H1 (cell line): ENCODE measurements around the gene ACACB. TPM values are rescaled to one million over a fixed set of nuclear protein-coding genes. Genes with fewer than 3 reads are reported as not detected.

ENCODE experiments used
- CTCF ChIA-PET: fragments of 300-600 bp; sonication (Branson Sonifier 250); formaldehyde crosslinking; loops from one replicate; lab custom pipeline; 2021; ENCODE audit not compliant: partially characterized antibody; lab: Charles Lee
- POLR2A ChIA-PET: fragments of 300-600 bp; sonication (Branson Sonifier 250); formaldehyde crosslinking; loops from one replicate; lab custom pipeline; 2021; ENCODE audit warnings: inconsistent platforms; ENCODE audit not compliant: partially characterized antibody; lab: Charles Lee
- DNase-seq, 2 experiments: peaks; one replicate each; pipeline versions ENCODE4 v3.0.0 to v3.0.0-alpha.2; 2010 to 2022; ENCODE audit warnings: low spot score in 2 of 2, low read depth in 1 of 2, mixed read lengths in 1 of 2
- FAIRE-seq: peaks from 2 replicates; lab custom pipeline; 2011; peaks lifted over from hg19 to GRCh38; lab: Jason Lieb, UNC
- H2AFZ ChIP-seq: 2 replicates; pipeline ENCODE4 v1.8.1; 2012; ENCODE audit warnings: low read length, inconsistent platforms
- H2AK5ac ChIP-seq: 2 replicates; pipeline ENCODE4 v1.6.1; 2013; ENCODE audit warnings: low read depth, low read length
- H2BK120ac ChIP-seq: replicated peaks from 2 replicates; pipeline ENCODE3; 2013; ENCODE audit warnings: low read depth, low read length, inconsistent platforms
- H2BK12ac ChIP-seq: 2 replicates; pipeline ENCODE4 v1.6.1; 2013; ENCODE audit warnings: low read depth, low read length
- H2BK15ac ChIP-seq: 2 replicates; pipeline ENCODE4 v1.6.1; 2013; ENCODE audit warnings: low read length
- H2BK20ac ChIP-seq: 2 replicates; pipeline ENCODE4 v1.6.1; 2013; ENCODE audit warnings: low read length
- H2BK5ac ChIP-seq: 2 replicates; pipeline ENCODE4 v1.6.1; 2013; ENCODE audit warnings: low read depth, low read length
- H3K14ac ChIP-seq: 2 replicates; pipeline ENCODE4 v1.6.1; 2013; ENCODE audit warnings: inconsistent platforms; ENCODE audit not compliant: insufficient read length
- H3K18ac ChIP-seq: 2 replicates; pipeline ENCODE4 v1.6.1; 2013; ENCODE audit warnings: low read length; ENCODE audit errors: extremely low read depth
- H3K23ac ChIP-seq: 2 replicates; pipeline ENCODE4 v1.6.1; 2013; ENCODE audit warnings: inconsistent platforms; ENCODE audit not compliant: insufficient read length
- H3K23me2 ChIP-seq: 2 replicates; pipeline ENCODE4 v1.6.1; 2013; ENCODE audit warnings: low read depth, low read length
- H3K27ac ChIP-seq: 2 replicates; pipeline ENCODE4 v1.6.1; 2011; ENCODE audit warnings: low read depth, low read length, inconsistent platforms
- H3K27me3 ChIP-seq, 4 experiments: replicated peaks in 1 of 4; 1 replicate in 1 of 4; 2 replicates in 3 of 4; pipeline versions ENCODE4 v1.6.1 to v1.8.1; 2011 to 2013; ENCODE audit warnings: low read length in 3 of 4, mild to moderate bottlenecking in 3 of 4, inconsistent platforms in 2 of 4, mixed read lengths in 2 of 4, moderate library complexity in 1 of 4; ENCODE audit not compliant: control insufficient read depth in 3 of 4, insufficient read depth in 3 of 4; ENCODE audit errors: extremely low read depth in 1 of 4
- H3K36me3 ChIP-seq, 4 experiments: 2 replicates each; pipeline versions ENCODE4 v1.6.1 to v1.8.1; 2011 to 2013; ENCODE audit warnings: mild to moderate bottlenecking in 4 of 4, low read length in 3 of 4, moderate library complexity in 2 of 4, control low read depth in 1 of 4, inconsistent platforms in 1 of 4; ENCODE audit not compliant: insufficient read depth in 4 of 4, control insufficient read depth in 2 of 4
- H3K4ac ChIP-seq: replicated peaks from 2 replicates; pipeline ENCODE3; 2013; ENCODE audit warnings: low read length, low read depth, mixed read lengths, inconsistent platforms; ENCODE audit not compliant: insufficient read length
- H3K4me1 ChIP-seq, 4 experiments: replicated peaks in 1 of 4; 1 replicate in 1 of 4; 2 replicates in 3 of 4; pipeline versions ENCODE4 v1.6.1 to v1.8.1; 2011 to 2013; ENCODE audit warnings: low read length in 3 of 4, inconsistent platforms in 2 of 4, mixed read lengths in 1 of 4; ENCODE audit not compliant: insufficient read depth in 4 of 4, control insufficient read depth in 3 of 4
- H3K4me2 ChIP-seq, 2 experiments: 2 replicates each; pipeline versions ENCODE4 v1.6.1 to v1.8.1; 2011 to 2013; ENCODE audit warnings: low read depth in 2 of 2, low read length in 2 of 2, control low read depth in 1 of 2, inconsistent platforms in 1 of 2, mild to moderate bottlenecking in 1 of 2; ENCODE audit not compliant: insufficient read depth in 1 of 2
- H3K4me3 ChIP-seq, 4 experiments: fragments of 200-600, 300-600 bp in 1 of 4; sonication (generic), shearing (Covaris generic), sonication (Bioruptor Twin) in 1 of 4; 2 replicates each; pipeline versions ENCODE4 v1.5.1 to v1.8.1; 2011 to 2016; ENCODE audit warnings: low read length in 4 of 4, low read depth in 3 of 4, control low read depth in 2 of 4, inconsistent platforms in 2 of 4, mild to moderate bottlenecking in 2 of 4, mixed read lengths in 1 of 4, moderate library complexity in 1 of 4; ENCODE audit not compliant: insufficient read depth in 2 of 4; ENCODE audit errors: extremely low read depth in 1 of 4
- H3K56ac ChIP-seq: replicated peaks from 2 replicates; pipeline ENCODE3; 2013; ENCODE audit warnings: low read depth, mild to moderate bottlenecking, mixed read lengths, low read length, inconsistent platforms; ENCODE audit not compliant: insufficient read length
- H3K79me1 ChIP-seq: 2 replicates; pipeline ENCODE4 v1.6.1; 2013; ENCODE audit warnings: low read depth, low read length, control low read depth
- H3K79me2 ChIP-seq, 2 experiments: 2 replicates each; pipeline versions ENCODE4 v1.6.1 to v1.8.1; 2012 to 2013; ENCODE audit warnings: low read length in 2 of 2, mild to moderate bottlenecking in 2 of 2, inconsistent platforms in 1 of 2; ENCODE audit not compliant: insufficient read depth in 2 of 2, control insufficient read depth in 1 of 2
- H3K9ac ChIP-seq, 4 experiments: replicated peaks in 1 of 4; 1 replicate in 1 of 4; 2 replicates in 3 of 4; pipeline versions ENCODE4 v1.6.1 to v1.8.1; 2011 to 2013; ENCODE audit warnings: low read depth in 3 of 4, low read length in 3 of 4, control low read depth in 2 of 4, mild to moderate bottlenecking in 2 of 4, moderate library complexity in 2 of 4, inconsistent platforms in 1 of 4; ENCODE audit errors: extremely low read depth in 1 of 4
- H3K9me3 ChIP-seq, 2 experiments: 2 replicates each; pipeline versions ENCODE4 v1.6.1 to v1.8.1; 2012 to 2013; ENCODE audit warnings: mild to moderate bottlenecking in 2 of 2, moderate library complexity in 2 of 2, control low read depth in 1 of 2, inconsistent platforms in 1 of 2, low read depth in 1 of 2, low read length in 1 of 2, mixed read lengths in 1 of 2; ENCODE audit not compliant: insufficient read depth in 2 of 2
- H4K20me1 ChIP-seq, 2 experiments: replicated peaks in 1 of 2; 2 replicates each; pipeline versions ENCODE3 to v1.8.1; 2011 to 2013; ENCODE audit warnings: inconsistent platforms in 2 of 2, low read length in 2 of 2, mild to moderate bottlenecking in 1 of 2; ENCODE audit not compliant: insufficient read depth in 2 of 2, control insufficient read depth in 1 of 2
- H4K5ac ChIP-seq: 2 replicates; pipeline ENCODE4 v1.6.1; 2013; ENCODE audit warnings: low read length, low read depth, mixed read lengths, inconsistent platforms; ENCODE audit not compliant: insufficient read length
- H4K8ac ChIP-seq: 2 replicates; pipeline ENCODE4 v1.8.0; 2013; ENCODE audit warnings: mild to moderate bottlenecking, moderate library complexity, low read length, inconsistent platforms; ENCODE audit not compliant: insufficient read depth; ENCODE audit errors: extremely low read depth
- H4K91ac ChIP-seq: replicated peaks from 2 replicates; pipeline ENCODE3; 2013; ENCODE audit warnings: low read length, mixed read lengths, inconsistent platforms; ENCODE audit not compliant: insufficient read length
- CREB1 ChIP-seq: IDR thresholded peaks from 2 replicates; pipeline ENCODE4 v1.6.1; 2012; ENCODE audit warnings: inconsistent platforms
- SRF ChIP-seq: IDR thresholded peaks from 2 replicates; pipeline ENCODE4 v1.6.1; 2011; ENCODE audit warnings: mild to moderate bottlenecking, low read depth, low read length, moderate library complexity
- WGBS, 2 experiments: shearing (Covaris generic) in 1 of 2; methylation state at CpG; one replicate each; pipeline versions ENCODE4 v1.1.6 to v1.1.7; 2013 to 2015; ENCODE audit warnings: low lambda C conversion rate in 2 of 2, mixed read lengths in 2 of 2, inconsistent platforms in 1 of 2, low coverage in 1 of 2, missing lambda C conversion rate in 1 of 2; ENCODE audit not compliant: insufficient replicate concordance in 2 of 2, insufficient coverage in 1 of 2, insufficient read length in 1 of 2; ENCODE audit errors: extremely low coverage in 1 of 2, missing lambda C conversion rate in 1 of 2; 5-methylcytosine and 5-hydroxymethylcytosine counted together
- polyA plus RNA-seq, 7 experiments: library from polyadenylated mRNA; depleted of rRNA in 3 of 7; stranded (reverse) in 5 of 7; unstranded in 2 of 7; fragments of >200 nt in 5 of 7; fragments of 200-250 nt in 2 of 7; gene quantifications; 1 replicate in 5 of 7; 2 replicates in 1 of 7; 4 replicates in 1 of 7; pipeline versions ENCODE4 v1.2.1 to v1.2.3, GENCODE V29; 2011 to 2013; ENCODE audit warnings: missing spikeins in 2 of 7, mixed read lengths in 2 of 7
- total RNA-seq: library from RNA; stranded (reverse); fragmentation: NEBNext Ultra II Directional; extraction: Animal tissue kit (Norgen Biotek cat#: 25700); gene quantifications from 2 replicates; pipeline ENCODE4 v1.2.1, GENCODE V29; 2021

ACACB gene
- total and polyA plus RNA-seq, 2 of the 8 experiments (the other 6 are each of a cell fraction or from before 2014, with no cell fraction given) = 5.8 to 15.3 TPM

- Histone ChIP-seq H3K4ac (no peak overlapping the region), H3K9me3 (no peaks in the 10 kb centered on the region), H3K36me3 (no peaks in the 10 kb centered on the region), H3K9ac (no peak overlapping the region), H3K23me2 (no peaks in the 10 kb centered on the region), H3K4me1 (peaks cover 4 to 13% (median 10%) of the 10 kb centered on the region in 4 experiments), H3K23ac (no peak overlapping the region), H2AFZ (no peak overlapping the region), H4K8ac (no peak overlapping the region; the same call in none of the 2 replicates), H2BK20ac (no peak overlapping the region), H3K79me2 (no peaks in the 10 kb centered on the region), H4K91ac (no peak overlapping the region), H3K18ac (no peak overlapping the region), H3K4me3 (peak overlapping the region in 1 of 4 experiments; percentile 33; a peak in 1 of 8 replicates), H2BK12ac (0 out of 2 replicates have a peak overlapping the region, but pooled peaks have one; percentile 17), H3K27ac (no peak overlapping the region), H4K5ac (no peak overlapping the region), H3K79me1 (no peaks in the 10 kb centered on the region), H2BK15ac (no peak overlapping the region), H3K56ac (no peak overlapping the region), H3K4me2 (0 out of 4 replicates have a peak overlapping the region, but pooled peaks have one; percentile 20 to 33), H3K27me3 (no peaks in the 10 kb centered on the region; a peak in 1 of 7 replicates), H2BK120ac (no peak overlapping the region), H3K14ac (no peak overlapping the region), H4K20me1 (no peaks in the 10 kb centered on the region), H2AK5ac (no peak overlapping the region), H2BK5ac (no peak overlapping the region)
- WGBS, 2 experiments = 94% methylated on average over 13 of the region's 16 CpGs; no CpG with 5 or more reads in 1 of the 2 experiments
- POLR2A ChIA-PET = interaction anchor here (0.9 to 2.2 kb wide), 2 partner anchors 15 to 21 kb away, joined by 4 to 6 read pairs; partner anchors contain the start of gene FOXN4
- CTCF ChIA-PET = interaction anchor here (0.5 to 1.6 kb wide), 3 partner anchors 12 to 148 kb away, joined by 3 to 7 read pairs (median 4); no protein-coding TSS in a partner anchor
- no peak for DNase-seq
- FAIRE-seq = no peak
- no peak for TF ChIP-seq SRF
- no peak for TF ChIP-seq CREB1
Observed at GRCh38 chr12:109287811-109288469, 171.6 kb downstream of the ACACB start.
